Parathyroid adenoma (tissue), 2 donors: ENCODE results near the gene CHDH.

Experiments
- H2AFZ ChIP-seq: fragments of 300-600 bp; sonication (generic); one replicate; pipeline ENCODE4 v1.7.0; 2017; ENCODE audit warnings: antibody characterized with exemption, mild to moderate bottlenecking
- H3K27ac ChIP-seq: fragments of 300-600 bp; sonication (generic); one replicate; pipeline ENCODE4 v1.7.0; 2017
- H3K27me3 ChIP-seq: fragments of 300-600 bp; sonication (generic); one replicate; pipeline ENCODE4 v1.7.0; 2017; ENCODE audit warnings: low read length; ENCODE audit not compliant: control insufficient read depth, insufficient read depth
- H3K36me3 ChIP-seq: fragments of 300-600 bp; sonication (generic); one replicate; pipeline ENCODE4 v1.7.0; 2017; ENCODE audit warnings: low read length; ENCODE audit not compliant: control insufficient read depth, insufficient read depth
- H3K4me1 ChIP-seq: fragments of 300-600 bp; sonication (generic); one replicate; pipeline ENCODE4 v1.7.0; 2017; ENCODE audit warnings: control low read depth
- H3K4me2 ChIP-seq: fragments of 300-600 bp; sonication (generic); one replicate; pipeline ENCODE4 v1.7.0; 2017; ENCODE audit warnings: low read length
- H3K4me3 ChIP-seq: fragments of 300-600 bp; sonication (generic); one replicate; pipeline ENCODE4 v1.7.0; 2017; ENCODE audit warnings: low read depth, low read length
- H3K79me2 ChIP-seq: fragments of 300-600 bp; sonication (generic); one replicate; pipeline ENCODE4 v1.7.0; 2017; ENCODE audit warnings: control low read depth
- H3K9ac ChIP-seq: fragments of 300-600 bp; sonication (generic); one replicate; pipeline ENCODE4 v1.7.0; 2017; ENCODE audit warnings: mild to moderate bottlenecking
- H3K9me3 ChIP-seq: fragments of 300-600 bp; sonication (generic); one replicate; pipeline ENCODE4 v1.7.0; 2017; ENCODE audit warnings: low read length; ENCODE audit not compliant: control insufficient read depth
- CTCF ChIP-seq: fragments of 300-600 bp; sonication (generic); IDR thresholded peaks from one replicate; pipeline ENCODE4 v1.7.0; 2017; ENCODE audit warnings: antibody characterized with exemption, mild to moderate bottlenecking
- donor health status: primary hyperparathyroidism.

The CHDH gene

DNA sequence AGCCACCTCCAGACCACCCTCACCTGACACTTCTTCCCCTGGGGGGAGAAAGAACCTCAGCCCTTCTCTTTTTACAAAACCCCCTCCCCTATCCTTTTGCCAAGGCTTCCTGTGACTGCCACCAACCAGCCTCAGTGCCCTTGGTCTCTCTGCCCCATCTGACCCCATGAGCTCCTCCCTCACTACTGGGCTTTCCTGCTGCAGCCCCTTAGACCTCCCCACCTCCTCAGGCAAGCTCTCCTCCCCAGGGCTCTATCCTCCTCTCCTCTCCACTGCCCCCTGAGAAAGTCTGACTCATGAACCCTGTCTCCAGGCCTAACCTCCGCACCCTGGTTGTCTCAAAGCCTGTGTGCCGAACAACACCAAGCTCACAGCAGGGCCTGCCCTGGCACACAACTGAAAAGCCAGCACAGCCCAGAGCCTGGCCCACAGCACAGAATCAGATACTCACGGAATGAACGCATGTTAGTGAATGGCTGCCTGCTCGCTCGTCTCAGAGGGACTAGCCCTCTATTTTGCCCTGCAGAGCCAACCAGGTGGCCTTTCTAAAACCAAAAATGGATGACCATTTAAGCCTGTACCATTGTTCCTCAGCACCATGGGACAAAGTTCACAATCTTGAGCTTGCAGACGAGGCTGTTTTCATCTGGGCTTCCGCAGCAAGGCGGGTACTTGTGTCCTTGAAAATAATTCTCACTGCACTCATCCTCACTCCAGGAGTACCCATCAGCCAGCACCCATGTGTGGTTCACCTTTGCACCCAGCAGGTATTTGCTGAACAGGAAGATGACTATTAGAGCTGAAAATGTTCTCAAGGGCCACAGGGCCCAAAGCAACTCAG lies 1.7 kb downstream of the CHDH start:
- Histone ChIP-seq H3K4me1 (peaks cover 16% of the 10 kb centered on the region), H3K4me3 (no peak overlapping the region), H3K9me3 (no peaks in the 10 kb centered on the region), H3K27me3 (no peaks in the 10 kb centered on the region), H2AFZ (peak overlapping the region; percentile 90), H3K79me2 (no peaks in the 10 kb centered on the region), H3K36me3 (no peaks in the 10 kb centered on the region), H3K27ac (peak overlapping the region; percentile 73), H3K9ac (no peak overlapping the region), H3K4me2 (no peak overlapping the region)
- no peak for TF ChIP-seq CTCF

DNA sequence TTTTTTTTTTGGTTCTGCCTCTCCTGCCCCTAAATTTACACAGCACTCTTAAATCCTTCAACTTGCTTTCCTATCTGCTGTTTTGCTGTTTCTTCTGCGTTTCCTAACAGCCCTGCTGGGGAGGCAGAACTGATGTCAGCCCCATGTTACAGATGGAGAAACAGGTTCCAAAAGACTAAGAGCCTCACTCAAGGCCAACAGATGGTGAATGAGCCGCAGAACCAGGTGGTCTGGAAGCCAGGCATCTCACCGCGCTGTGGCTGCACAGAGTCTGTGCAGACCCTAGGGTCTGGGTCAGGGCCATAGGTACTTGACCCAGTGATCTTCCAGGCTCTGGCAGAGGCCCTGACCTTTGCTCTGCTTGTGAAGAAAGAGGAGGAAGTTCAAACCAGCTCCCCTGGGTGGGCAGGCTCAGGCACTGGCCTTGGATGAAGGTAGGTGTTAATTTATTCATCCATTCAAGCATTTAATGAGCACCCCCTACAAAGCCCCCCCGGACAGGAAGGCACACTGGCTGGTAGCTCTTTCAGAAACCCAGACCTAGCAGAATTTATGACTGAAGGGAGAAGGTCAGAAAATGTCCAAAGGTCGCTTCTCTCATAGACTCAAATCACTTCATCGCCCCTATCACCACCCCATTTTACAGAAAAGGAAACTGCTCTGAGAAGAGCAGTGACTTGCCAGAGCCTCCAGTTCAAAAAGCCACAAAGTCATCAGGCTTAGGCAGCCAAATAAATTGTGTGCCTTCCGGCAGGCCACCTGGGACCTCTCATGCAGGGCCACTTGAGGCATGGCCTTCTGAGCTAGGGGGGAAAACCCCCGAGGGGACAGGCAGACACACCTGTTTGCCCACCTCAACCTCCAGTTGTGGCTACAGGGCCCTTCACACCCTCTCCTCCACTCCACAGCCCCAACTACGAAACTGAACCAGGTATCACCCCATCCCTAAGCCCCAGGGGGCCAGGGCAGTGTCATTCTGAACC lies 2.7 kb downstream of the CHDH start:
- H2AFZ ChIP-seq: peak overlapping the region; percentile 28
- H3K27ac ChIP-seq: peak overlapping the region; percentile 53
- H3K4me1 ChIP-seq: peaks cover 16% of the 10 kb centered on the region
- H3K79me2 ChIP-seq: no peaks in the 10 kb centered on the region
- H3K36me3 ChIP-seq: no peaks in the 10 kb centered on the region
- TF ChIP-seq CTCF: no peak
- H3K9me3 ChIP-seq: no peaks in the 10 kb centered on the region
- no peak overlapping the region for H3K4me2 ChIP-seq
- no peaks in the 10 kb centered on the region for H3K27me3 ChIP-seq
- no peak overlapping the region for H3K9ac ChIP-seq
- H3K4me3 ChIP-seq: no peak overlapping the region

GRCh38 chr3:53842436-53843194 lies 3.6 kb downstream of the CHDH start:
- Histone ChIP-seq H3K4me3 (no peak overlapping the region), H3K27me3 (no peaks in the 10 kb centered on the region), H3K4me1 (peaks cover 16% of the 10 kb centered on the region), H3K27ac (peak overlapping the region; percentile 53), H2AFZ (peak overlapping the region; percentile 28), H3K36me3 (no peaks in the 10 kb centered on the region), H3K79me2 (no peaks in the 10 kb centered on the region), H3K9me3 (no peaks in the 10 kb centered on the region), H3K4me2 (no peak overlapping the region), H3K9ac (no peak overlapping the region)
- peak; percentile 34 for TF ChIP-seq CTCF

GRCh38 chr3:53841296-53841695 lies 4.9 kb downstream of the CHDH start:
- Histone ChIP-seq H3K27ac (no peak overlapping the region), H3K4me2 (no peak overlapping the region), H2AFZ (no peak overlapping the region), H3K36me3 (no peaks in the 10 kb centered on the region), H3K27me3 (no peaks in the 10 kb centered on the region), H3K4me3 (no peak overlapping the region), H3K4me1 (peaks cover 16% of the 10 kb centered on the region), H3K79me2 (no peaks in the 10 kb centered on the region), H3K9me3 (no peaks in the 10 kb centered on the region), H3K9ac (no peak overlapping the region)
- TF ChIP-seq CTCF: no peak
